Smooth muscle cell of the brain vasculature (primary cell): ENCODE measurements around the gene OXER1.
"Not testable (repeated sequence)": the region's sequence is repeated elsewhere in the genome, so short reads cannot be mapped to it uniquely, and the experiment has no call there.

Experiments
- DNase-seq: peaks from one replicate; pipeline ENCODE4 v3.0.0-alpha.2; 2012; ENCODE audit warnings: low read depth, low spot score

Gene OXER1

GRCh38 chr2:42752816-42753813, 10.8 kb downstream of the OXER1 start:
- DNase-seq: no peak

GRCh38 chr2:42752314-42752713, 11.6 kb downstream of the OXER1 start:
- no peak for DNase-seq

GRCh38 chr2:42748840-42749239, 15.1 kb downstream of the OXER1 start:
- DNase-seq: no peak

- DNase-seq: no peak
Measured at GRCh38 chr2:42747422-42747821, 16.5 kb downstream of the OXER1 start.

GRCh38 chr2:42744545-42745082, 19.3 kb downstream of the OXER1 start:
- no peak for DNase-seq

- DNase-seq: no peak
Measured at GRCh38 chr2:42743659-42743990, 20.3 kb downstream of the OXER1 start.

- DNase-seq: no peak
Measured at GRCh38 chr2:42742740-42743658, 20.9 kb downstream of the OXER1 start.

- no peak for DNase-seq
Measured at GRCh38 chr2:42741140-42741539, 22.8 kb downstream of the OXER1 start.

- DNase-seq: no peak
Measured at GRCh38 chr2:42736598-42737322, 27.2 kb downstream of the OXER1 start.

- no peak for DNase-seq
Measured at GRCh38 chr2:42733852-42734251, 30.1 kb downstream of the OXER1 start.

- not testable (repeated sequence) for DNase-seq
Measured at GRCh38 chr2:42731316-42731715, 32.6 kb downstream of the OXER1 start.

GRCh38 chr2:42726680-42727079, 37.3 kb downstream of the OXER1 start:
- DNase-seq: no peak

- no peak for DNase-seq
Measured at GRCh38 chr2:42725657-42726056, 38.3 kb downstream of the OXER1 start.

GRCh38 chr2:42724886-42725285, 39.0 kb downstream of the OXER1 start:
- DNase-seq: no peak

- DNase-seq: no peak
Measured at GRCh38 chr2:42723465-42723864, 40.5 kb downstream of the OXER1 start.

- DNase-seq: no peak
Measured at GRCh38 chr2:42722320-42723190, 41.4 kb downstream of the OXER1 start.

GRCh38 chr2:42721898-42722297, 42.0 kb downstream of the OXER1 start:
- DNase-seq: no peak

- DNase-seq: no peak
Measured at GRCh38 chr2:42714686-42715085, 49.2 kb downstream of the OXER1 start.

GRCh38 chr2:42713920-42714319, 50.0 kb downstream of the OXER1 start:
- DNase-seq: no peak

GRCh38 chr2:42712934-42713333, 51.0 kb downstream of the OXER1 start:
- DNase-seq: no peak
